ENCODE results near the gene CHRNG.
A peak's percentile ranks its signal among the peaks of the same experiment; 100 is the strongest.

The CHRNG gene

DNA sequence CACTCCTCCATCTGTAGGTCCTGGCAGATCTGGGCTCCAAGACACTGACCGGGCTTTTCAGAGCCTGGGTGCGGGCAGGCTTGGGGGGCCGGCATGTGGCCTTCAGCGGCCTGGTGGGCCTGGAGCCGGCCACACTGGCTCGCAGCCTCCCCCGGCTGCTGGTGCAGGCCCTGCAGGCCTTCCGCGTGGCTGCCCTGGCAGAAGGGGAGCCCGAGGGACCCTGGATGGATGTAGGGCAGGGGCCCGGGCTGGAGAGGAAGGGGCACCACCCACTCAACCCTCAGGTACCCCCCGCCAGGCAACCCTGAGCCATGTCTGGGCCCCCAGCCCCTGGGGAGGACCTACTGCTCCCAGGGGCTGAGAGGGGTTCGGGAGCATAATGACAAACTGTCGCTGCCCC is 14.3 kb upstream of the CHRNG start:
- H3K9me3 ChIP-seq, result no peaks in the 10 kb centered on the region
- TF ChIP-seq, protein P1, sequence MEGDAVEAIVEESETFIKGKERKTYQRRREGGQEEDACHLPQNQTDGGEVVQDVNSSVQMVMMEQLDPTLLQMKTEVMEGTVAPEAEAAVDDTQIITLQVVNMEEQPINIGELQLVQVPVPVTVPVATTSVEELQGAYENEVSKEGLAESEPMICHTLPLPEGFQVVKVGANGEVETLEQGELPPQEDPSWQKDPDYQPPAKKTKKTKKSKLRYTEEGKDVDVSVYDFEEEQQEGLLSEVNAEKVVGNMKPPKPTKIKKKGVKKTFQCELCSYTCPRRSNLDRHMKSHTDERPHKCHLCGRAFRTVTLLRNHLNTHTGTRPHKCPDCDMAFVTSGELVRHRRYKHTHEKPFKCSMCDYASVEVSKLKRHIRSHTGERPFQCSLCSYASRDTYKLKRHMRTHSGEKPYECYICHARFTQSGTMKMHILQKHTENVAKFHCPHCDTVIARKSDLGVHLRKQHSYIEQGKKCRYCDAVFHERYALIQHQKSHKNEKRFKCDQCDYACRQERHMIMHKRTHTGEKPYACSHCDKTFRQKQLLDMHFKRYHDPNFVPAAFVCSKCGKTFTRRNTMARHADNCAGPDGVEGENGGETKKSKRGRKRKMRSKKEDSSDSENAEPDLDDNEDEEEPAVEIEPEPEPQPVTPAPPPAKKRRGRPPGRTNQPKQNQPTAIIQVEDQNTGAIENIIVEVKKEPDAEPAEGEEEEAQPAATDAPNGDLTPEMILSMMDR (IDR thresholded peaks at IDR 0.05; ENCODE audit: low read depth, low read length), result no peak
- DNase-seq, result no peak
- H3K36me3 ChIP-seq, result no peaks in the 10 kb centered on the region
- H3K27me3 ChIP-seq, result peaks cover 21% of the 10 kb centered on the region
- peaks cover 6% of the 10 kb centered on the region for H3K4me1 ChIP-seq
- no peak overlapping the region for H3K4me3 ChIP-seq (ENCODE audit: low read depth, low read length)

DNA sequence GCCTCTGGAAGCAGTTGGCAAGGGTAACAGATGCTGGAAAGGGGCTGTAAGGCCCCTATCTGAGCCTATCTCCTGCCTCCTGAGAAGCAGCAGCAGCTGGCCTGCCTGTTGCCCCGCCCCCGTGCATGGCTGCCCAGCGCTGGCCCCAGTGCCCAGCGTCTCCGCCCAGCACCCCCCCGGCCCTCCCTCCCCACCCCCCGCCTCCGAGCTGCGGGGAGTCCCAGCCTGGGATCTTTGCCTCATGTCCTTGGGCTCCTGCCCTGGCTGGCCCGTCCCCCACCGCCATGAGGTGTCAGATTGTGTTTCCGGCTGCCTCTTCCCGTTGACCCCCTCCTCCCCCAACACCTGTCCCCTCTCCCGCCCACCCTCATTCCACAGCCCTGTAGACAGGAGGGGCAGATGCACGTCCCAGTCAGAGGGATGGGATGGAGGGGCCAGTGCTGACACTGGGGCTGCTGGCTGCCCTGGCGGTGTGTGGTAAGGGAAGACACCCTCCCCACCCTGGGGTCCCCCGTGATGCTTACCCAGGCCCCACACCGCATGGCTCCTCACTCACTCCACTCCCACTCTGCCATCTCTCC is 13.6 kb upstream of the CHRNG start, which contains the start of gene CHRND:
TSS of gene CHRND (plus strand) at position 370 of the 581 bp plus-strand sequence. CDS start at position 426, 56 bp downstream.
- Histone ChIP-seq H3K36me3 (no peaks in the 10 kb centered on the region), H3K27me3 (peaks cover 21% of the 10 kb centered on the region), H3K4me3 (ENCODE audit: low read depth, low read length) (no peak within 1 kb of the TSS), H3K9me3 (no peaks in the 10 kb centered on the region), H3K4me1 (peaks cover 6% of the 10 kb centered on the region)
- TF ChIP-seq, protein P1 (IDR thresholded peaks at IDR 0.05; ENCODE audit: low read depth, low read length), result no peak
- DNase-seq, result peak; percentile 65

DNA sequence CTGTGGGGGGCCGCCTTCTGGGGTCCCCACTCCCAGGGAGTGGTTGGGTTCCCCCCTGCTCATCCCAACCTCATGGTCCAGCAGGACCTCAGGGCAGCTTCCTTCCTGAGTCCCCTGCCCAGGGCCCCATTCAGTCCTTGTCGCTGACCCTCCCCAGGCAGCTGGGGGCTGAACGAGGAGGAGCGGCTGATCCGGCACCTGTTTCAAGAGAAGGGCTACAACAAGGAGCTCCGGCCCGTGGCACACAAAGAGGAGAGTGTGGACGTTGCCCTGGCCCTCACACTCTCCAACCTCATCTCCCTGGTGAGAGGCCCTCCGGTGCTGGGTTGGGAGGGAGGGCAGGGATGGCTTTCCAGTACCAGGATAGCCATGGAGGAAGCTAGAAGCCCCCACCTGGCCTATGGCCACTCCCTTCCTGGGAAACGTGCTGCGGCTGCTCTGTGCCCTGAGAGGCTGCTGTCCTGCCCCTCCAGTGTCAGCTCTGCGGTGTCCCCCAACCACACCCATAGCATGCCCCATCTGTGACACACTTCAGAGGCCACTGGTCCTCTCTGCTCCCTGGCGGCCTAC is 13.0 kb upstream of the CHRNG start:
- no peaks in the 10 kb centered on the region for H3K9me3 ChIP-seq
- TF ChIP-seq, protein P1 (IDR thresholded peaks at IDR 0.05; ENCODE audit: low read depth, low read length), result no peak
- no peaks in the 10 kb centered on the region for H3K36me3 ChIP-seq
- peaks cover 6% of the 10 kb centered on the region for H3K4me1 ChIP-seq
- H3K4me3 ChIP-seq (ENCODE audit: low read depth, low read length), result no peak overlapping the region
- peaks cover 21% of the 10 kb centered on the region for H3K27me3 ChIP-seq
- DNase-seq, result no peak

DNA sequence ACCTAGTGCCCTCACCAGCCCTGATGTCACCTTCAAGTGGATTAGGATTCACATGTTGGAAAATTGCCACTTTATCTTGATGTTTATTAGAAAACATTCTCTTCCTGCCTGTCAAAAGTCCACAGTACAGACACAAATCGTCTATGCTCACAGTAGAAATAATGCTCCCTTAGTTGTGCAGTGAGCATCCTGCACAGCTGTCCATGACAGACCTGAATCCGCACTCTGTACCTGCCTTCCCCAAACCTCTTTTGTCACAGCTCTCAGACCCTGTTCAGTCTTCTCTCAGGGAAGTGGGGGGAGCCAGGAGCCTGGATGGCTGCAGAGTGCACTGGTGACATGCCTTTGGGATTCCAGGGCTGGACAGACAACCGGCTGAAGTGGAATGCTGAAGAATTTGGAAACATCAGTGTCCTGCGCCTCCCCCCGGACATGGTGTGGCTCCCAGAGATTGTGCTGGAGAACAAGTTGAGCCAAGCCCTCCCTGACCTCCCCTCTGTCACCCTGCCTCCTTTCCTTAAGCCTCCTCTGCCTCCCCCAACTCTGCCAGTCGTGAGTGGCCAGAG is 11.5 kb upstream of the CHRNG start:
- Histone ChIP-seq H3K4me1 (peaks cover 10% of the 10 kb centered on the region), H3K36me3 (no peaks in the 10 kb centered on the region), H3K4me3 (ENCODE audit: low read depth, low read length) (no peak overlapping the region), H3K9me3 (no peaks in the 10 kb centered on the region), H3K27me3 (peaks cover 13% of the 10 kb centered on the region)
- DNase-seq, result no peak
- TF ChIP-seq, protein P1 (IDR thresholded peaks at IDR 0.05; ENCODE audit: low read depth, low read length), result no peak

DNA sequence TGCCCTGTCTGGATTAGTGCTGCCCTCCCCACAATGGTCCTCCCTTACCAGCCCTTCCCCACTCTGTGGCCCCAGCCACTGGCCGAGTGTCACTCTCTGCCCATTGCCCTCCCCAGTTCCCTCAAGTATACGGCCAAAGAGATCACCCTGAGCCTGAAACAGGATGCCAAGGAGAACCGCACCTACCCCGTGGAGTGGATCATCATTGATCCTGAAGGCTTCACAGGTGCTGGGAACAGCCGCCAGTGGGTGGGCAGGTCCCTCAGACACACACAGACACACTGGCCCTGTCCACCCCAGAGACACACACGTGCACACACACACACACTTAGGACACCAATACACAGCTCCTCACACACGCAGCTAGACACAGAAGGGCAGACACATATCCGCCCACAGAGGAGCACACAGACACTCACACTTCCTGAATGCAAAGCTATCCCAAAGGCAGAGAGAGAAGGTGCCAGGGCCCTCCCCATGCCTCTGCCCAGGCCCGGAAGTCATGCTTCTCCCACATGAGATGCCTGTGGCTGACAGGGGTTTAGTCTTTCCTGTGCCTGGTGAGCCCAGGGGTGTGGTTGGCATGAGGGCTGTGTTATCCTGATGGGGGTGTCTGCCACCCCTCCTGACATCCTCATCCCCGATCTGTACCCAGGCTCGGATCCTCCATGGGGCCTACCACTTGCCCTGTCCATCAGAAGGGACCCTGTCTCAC is 10.6 kb upstream of the CHRNG start:
- H3K4me1 ChIP-seq, result peaks cover 13% of the 10 kb centered on the region
- H3K27me3 ChIP-seq, result peaks cover 4% of the 10 kb centered on the region
- no peak overlapping the region for H3K4me3 ChIP-seq (ENCODE audit: low read depth, low read length)
- TF ChIP-seq, protein P1 (IDR thresholded peaks at IDR 0.05; ENCODE audit: low read depth, low read length), result no peak
- no peak for DNase-seq
- no peaks in the 10 kb centered on the region for H3K9me3 ChIP-seq
- H3K36me3 ChIP-seq, result no peaks in the 10 kb centered on the region

All from BE2C (cell line).